ENCODE results near the gene NCOA1.
"Not testable (repeated sequence)": the region's sequence is repeated elsewhere in the genome, so short reads cannot be mapped to it uniquely, and the experiment has no call there.

Gene NCOA1

GRCh38 chr2:24586955-24587354 lies 95.9 kb downstream of the NCOA1 start:
- WGBS, 2 experiments: 69 to 98% methylated on average over 1 to 3 of the region's 3 CpGs
- H3K27ac ChIP-seq (ENCODE audit: insufficient read depth, low read depth, low read length, poor library complexity, severe bottlenecking): no peak overlapping the region
- H3K36me3 ChIP-seq (ENCODE audit: control insufficient read depth, insufficient read depth, low read length): no peaks in the 10 kb centered on the region
- no peak overlapping the region for H3K4me3 ChIP-seq (ENCODE audit: insufficient read depth, low read depth, low read length)
- no peaks in the 10 kb centered on the region for H3K9me3 ChIP-seq (ENCODE audit: control insufficient read depth, low read length)
- H3K27me3 ChIP-seq (ENCODE audit: control insufficient read depth, insufficient read depth, low read length, poor library complexity, severe bottlenecking): no peaks in the 10 kb centered on the region
- no peaks in the 10 kb centered on the region for H3K4me1 ChIP-seq (ENCODE audit: control insufficient read depth, insufficient read depth, low read length)

DNA sequence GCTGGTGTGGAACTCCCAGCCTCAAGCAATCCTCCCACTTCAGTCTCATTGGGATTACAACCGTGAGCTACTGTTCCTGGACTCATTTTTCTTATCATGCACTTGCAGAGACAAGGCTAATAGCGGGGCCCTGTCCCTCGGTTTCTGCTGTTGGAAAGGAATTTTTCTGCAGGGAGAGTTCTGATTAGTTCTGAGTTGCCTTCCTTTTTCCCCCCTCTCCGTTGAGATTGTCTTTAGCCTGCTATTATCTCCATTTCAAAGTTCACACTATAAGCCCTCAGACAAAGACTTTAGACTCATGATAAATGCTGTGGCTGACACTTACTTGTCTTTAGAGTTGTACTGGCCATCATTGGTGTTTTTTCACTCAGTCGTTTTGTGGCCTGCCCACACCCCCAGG lies 97.2 kb downstream of the NCOA1 start:
- Histone ChIP-seq H3K4me3 (ENCODE audit: insufficient read depth, low read depth, low read length) (no peak overlapping the region), H3K27ac (ENCODE audit: insufficient read depth, low read depth, low read length, poor library complexity, severe bottlenecking) (no peak overlapping the region), H3K9me3 (ENCODE audit: control insufficient read depth, low read length) (no peaks in the 10 kb centered on the region), H3K4me1 (ENCODE audit: control insufficient read depth, insufficient read depth, low read length) (no peaks in the 10 kb centered on the region), H3K36me3 (ENCODE audit: control insufficient read depth, insufficient read depth, low read length) (no peaks in the 10 kb centered on the region), H3K27me3 (ENCODE audit: control insufficient read depth, insufficient read depth, low read length, poor library complexity, severe bottlenecking) (no peaks in the 10 kb centered on the region)
- 89 to 92% methylated on average over 5 of the region's 5 CpGs for WGBS, 2 experiments

DNA sequence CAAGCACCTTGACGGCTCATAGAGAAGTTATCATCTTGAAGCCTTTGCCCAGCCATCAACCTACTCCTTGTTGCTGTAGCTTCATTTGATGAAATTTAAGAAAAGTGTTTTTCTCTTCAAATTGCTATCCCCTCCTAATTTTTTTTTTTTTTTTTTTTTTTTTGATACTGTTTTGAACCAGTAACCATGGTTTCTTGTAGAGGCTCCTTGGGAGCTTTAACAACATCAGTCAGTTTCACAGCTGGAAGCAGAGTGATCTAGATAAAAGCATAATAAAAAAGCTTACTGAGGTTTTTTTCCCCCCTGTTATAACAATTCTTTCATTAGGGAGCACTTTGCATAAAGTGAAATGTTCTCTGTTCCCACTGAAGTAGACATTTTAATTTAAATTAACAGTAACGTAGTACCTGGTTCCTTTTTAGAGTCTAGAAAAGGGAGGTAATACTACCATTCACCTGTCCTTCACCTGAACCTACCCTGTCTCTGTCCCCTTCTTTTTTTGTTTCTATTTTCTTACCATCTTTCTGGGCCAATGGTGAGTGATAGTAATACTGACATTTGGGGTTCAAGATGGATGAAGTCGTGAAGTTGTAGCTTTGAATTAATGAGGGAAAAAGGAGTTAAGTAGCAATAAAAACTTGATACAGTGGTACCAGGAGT lies 101.5 kb downstream of the NCOA1 start:
- H3K4me3 ChIP-seq (ENCODE audit: insufficient read depth, low read depth, low read length): no peak overlapping the region
- H3K9me3 ChIP-seq (ENCODE audit: control insufficient read depth, low read length): no peaks in the 10 kb centered on the region
- H3K4me1 ChIP-seq (ENCODE audit: control insufficient read depth, insufficient read depth, low read length): no peaks in the 10 kb centered on the region
- no peaks in the 10 kb centered on the region for H3K36me3 ChIP-seq (ENCODE audit: control insufficient read depth, insufficient read depth, low read length)
- H3K27me3 ChIP-seq (ENCODE audit: control insufficient read depth, insufficient read depth, low read length, poor library complexity, severe bottlenecking): no peaks in the 10 kb centered on the region
- 80 to 93% methylated on average over 2 to 3 of the region's 3 CpGs for WGBS, 2 experiments
- H3K27ac ChIP-seq (ENCODE audit: insufficient read depth, low read depth, low read length, poor library complexity, severe bottlenecking): no peak overlapping the region

DNA sequence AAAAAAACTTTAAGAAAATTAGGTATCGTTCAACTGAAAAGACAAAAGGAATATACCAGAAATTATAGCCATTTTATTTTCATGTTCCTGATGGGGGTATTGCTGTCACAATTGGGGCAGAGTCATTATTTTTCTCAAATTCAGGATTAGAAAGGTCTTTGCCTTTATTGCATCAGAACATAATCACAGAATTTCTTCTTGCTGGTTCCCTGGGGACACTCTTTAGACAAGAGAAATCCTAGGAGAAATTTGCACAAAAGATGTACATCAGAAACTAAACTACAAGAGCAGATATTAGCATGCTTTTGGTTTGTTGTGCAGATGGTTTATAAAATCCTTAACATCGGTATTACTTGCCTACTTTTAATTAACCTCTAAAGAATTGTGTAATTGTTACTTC lies 103.2 kb downstream of the NCOA1 start:
- Histone ChIP-seq H3K27me3 (ENCODE audit: control insufficient read depth, insufficient read depth, low read length, poor library complexity, severe bottlenecking) (no peaks in the 10 kb centered on the region), H3K4me3 (ENCODE audit: insufficient read depth, low read depth, low read length) (no peak overlapping the region), H3K27ac (ENCODE audit: insufficient read depth, low read depth, low read length, poor library complexity, severe bottlenecking) (no peak overlapping the region), H3K9me3 (ENCODE audit: control insufficient read depth, low read length) (no peaks in the 10 kb centered on the region), H3K4me1 (ENCODE audit: control insufficient read depth, insufficient read depth, low read length) (no peaks in the 10 kb centered on the region), H3K36me3 (ENCODE audit: control insufficient read depth, insufficient read depth, low read length) (no peaks in the 10 kb centered on the region)
- 93% methylated on average over 2 of the region's 2 CpGs; no CpG with 5 or more reads in 1 of the 2 experiments for WGBS, 2 experiments

DNA sequence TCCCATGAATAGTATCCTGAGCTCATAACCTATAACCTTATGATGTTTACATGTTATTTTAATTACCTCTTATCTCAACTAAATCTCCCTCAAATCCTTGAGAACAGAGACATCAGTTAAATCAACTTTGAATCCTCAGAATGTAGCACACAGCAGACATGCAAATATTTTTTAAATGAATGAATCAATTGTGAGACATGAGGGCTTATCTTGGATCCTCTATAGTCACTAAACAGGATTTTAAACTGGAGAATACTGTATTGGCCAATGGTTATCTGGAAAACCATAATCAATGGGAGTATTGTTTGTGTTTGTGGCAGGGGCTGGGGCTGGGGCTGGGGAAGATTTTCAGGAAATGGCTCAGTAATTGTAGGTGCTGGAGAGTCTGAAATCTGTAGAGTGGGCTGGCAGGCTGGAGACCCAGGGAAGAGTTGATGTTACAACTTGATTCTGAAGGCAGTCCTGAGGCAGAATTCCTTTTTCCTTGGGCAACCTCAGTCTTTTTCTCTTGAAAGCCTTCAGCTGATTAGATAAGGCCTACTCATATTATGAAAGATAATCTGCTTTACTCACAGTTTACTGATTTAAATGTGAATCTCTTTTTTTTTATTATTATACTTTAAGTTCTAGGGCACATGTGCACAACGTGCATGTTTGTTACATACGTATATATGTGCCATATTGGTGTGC lies 106.3 kb downstream of the NCOA1 start:
- H3K9me3 ChIP-seq (ENCODE audit: control insufficient read depth, low read length): no peaks in the 10 kb centered on the region
- H3K4me3 ChIP-seq (ENCODE audit: insufficient read depth, low read depth, low read length): no peak overlapping the region
- H3K4me1 ChIP-seq (ENCODE audit: control insufficient read depth, insufficient read depth, low read length): no peaks in the 10 kb centered on the region
- no peaks in the 10 kb centered on the region for H3K36me3 ChIP-seq (ENCODE audit: control insufficient read depth, insufficient read depth, low read length)
- H3K27ac ChIP-seq (ENCODE audit: insufficient read depth, low read depth, low read length, poor library complexity, severe bottlenecking): no peak overlapping the region
- no peaks in the 10 kb centered on the region for H3K27me3 ChIP-seq (ENCODE audit: control insufficient read depth, insufficient read depth, low read length, poor library complexity, severe bottlenecking)
- WGBS, 2 experiments: 90 to 100% methylated on average over 2 of the region's 2 CpGs

DNA sequence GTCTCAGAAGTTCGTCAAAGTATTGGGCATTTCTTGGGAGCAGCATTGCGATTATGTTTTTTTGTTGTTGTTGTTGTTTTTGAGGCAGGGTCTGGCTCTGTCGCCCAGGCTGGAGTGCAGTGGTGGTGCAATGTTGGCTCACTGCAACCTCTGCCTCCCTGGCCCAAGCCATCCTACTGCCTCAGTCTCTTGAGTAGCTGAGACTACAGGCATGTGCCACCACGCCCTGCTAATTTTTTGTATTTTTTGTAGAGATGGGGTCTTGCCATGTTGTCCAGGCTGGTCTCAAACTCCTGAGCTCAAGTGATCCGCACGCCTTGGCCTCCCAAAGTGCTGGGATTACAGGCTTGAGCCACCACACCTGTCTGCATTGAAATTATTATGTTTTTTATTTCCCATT lies 109.1 kb downstream of the NCOA1 start:
- H3K9me3 ChIP-seq (ENCODE audit: control insufficient read depth, low read length); H3K27me3 ChIP-seq (ENCODE audit: control insufficient read depth, insufficient read depth, low read length, poor library complexity, severe bottlenecking); H3K27ac ChIP-seq (ENCODE audit: insufficient read depth, low read depth, low read length, poor library complexity, severe bottlenecking); H3K36me3 ChIP-seq (ENCODE audit: control insufficient read depth, insufficient read depth, low read length); H3K4me1 ChIP-seq (ENCODE audit: control insufficient read depth, insufficient read depth, low read length); H3K4me3 ChIP-seq (ENCODE audit: insufficient read depth, low read depth, low read length): not testable (repeated sequence)
- WGBS, 2 experiments: 94 to 96% methylated on average over 6 of the region's 6 CpGs

DNA sequence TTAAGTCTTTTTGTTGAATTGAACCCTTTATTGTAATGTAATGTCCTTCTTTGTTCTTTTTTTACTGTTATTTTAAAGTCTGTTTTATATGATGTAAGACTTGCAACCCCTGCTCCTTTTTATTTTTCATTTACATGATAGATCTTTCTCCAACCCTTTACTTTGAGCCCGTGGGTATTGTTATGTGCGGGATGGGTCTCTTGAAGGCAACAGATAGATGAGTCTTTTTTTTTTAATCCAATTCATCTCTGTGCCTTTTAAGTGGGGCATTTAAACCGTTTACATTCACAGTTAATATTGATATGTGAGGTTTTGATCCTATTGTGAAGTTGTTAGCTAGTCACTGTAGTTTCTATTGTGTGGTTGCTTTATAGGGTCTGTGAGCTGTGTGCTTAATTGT lies 120.6 kb downstream of the NCOA1 start:
- H3K9me3 ChIP-seq (ENCODE audit: control insufficient read depth, low read length): no peaks in the 10 kb centered on the region
- H3K27ac ChIP-seq (ENCODE audit: insufficient read depth, low read depth, low read length, poor library complexity, severe bottlenecking): no peak overlapping the region
- H3K4me1 ChIP-seq (ENCODE audit: control insufficient read depth, insufficient read depth, low read length): no peaks in the 10 kb centered on the region
- H3K27me3 ChIP-seq (ENCODE audit: control insufficient read depth, insufficient read depth, low read length, poor library complexity, severe bottlenecking): no peaks in the 10 kb centered on the region
- H3K36me3 ChIP-seq (ENCODE audit: control insufficient read depth, insufficient read depth, low read length): no peaks in the 10 kb centered on the region
- 70 to 82% methylated on average over 1 to 2 of the region's 3 CpGs for WGBS, 2 experiments
- H3K4me3 ChIP-seq (ENCODE audit: insufficient read depth, low read depth, low read length): no peak overlapping the region

- Histone ChIP-seq H3K4me3 (ENCODE audit: insufficient read depth, low read depth, low read length) (no peak overlapping the region), H3K4me1 (ENCODE audit: control insufficient read depth, insufficient read depth, low read length) (no peaks in the 10 kb centered on the region), H3K27me3 (ENCODE audit: control insufficient read depth, insufficient read depth, low read length, poor library complexity, severe bottlenecking) (no peaks in the 10 kb centered on the region), H3K36me3 (ENCODE audit: control insufficient read depth, insufficient read depth, low read length) (no peaks in the 10 kb centered on the region), H3K9me3 (ENCODE audit: control insufficient read depth, low read length) (no peaks in the 10 kb centered on the region), H3K27ac (ENCODE audit: insufficient read depth, low read depth, low read length, poor library complexity, severe bottlenecking) (no peak overlapping the region)
- 67 to 69% methylated on average over 6 of the region's 6 CpGs for WGBS, 2 experiments
Observed at GRCh38 chr2:24613154-24613814, 122.2 kb downstream of the NCOA1 start.

DNA sequence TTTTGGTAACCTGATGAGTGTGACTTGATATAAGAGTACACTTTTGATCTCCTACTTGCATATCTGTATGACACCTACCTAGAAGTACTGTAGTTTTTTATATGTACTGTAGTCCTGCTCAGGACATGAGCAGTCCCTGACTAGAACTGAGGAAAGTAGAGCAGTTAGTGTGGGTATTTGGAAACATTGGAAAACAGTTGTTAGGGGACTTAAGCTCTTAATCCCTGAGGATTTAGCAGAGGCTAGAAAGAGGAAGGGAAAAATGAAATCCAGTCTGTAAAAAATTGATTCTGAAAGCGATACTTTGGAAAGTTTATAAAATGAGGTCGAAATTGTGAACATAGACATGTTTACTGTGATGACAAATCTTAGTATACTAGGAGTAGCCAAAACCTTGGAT lies 125.6 kb downstream of the NCOA1 start:
- Histone ChIP-seq H3K27ac (ENCODE audit: insufficient read depth, low read depth, low read length, poor library complexity, severe bottlenecking) (no peak overlapping the region), H3K27me3 (ENCODE audit: control insufficient read depth, insufficient read depth, low read length, poor library complexity, severe bottlenecking) (no peaks in the 10 kb centered on the region), H3K4me1 (ENCODE audit: control insufficient read depth, insufficient read depth, low read length) (no peaks in the 10 kb centered on the region), H3K4me3 (ENCODE audit: insufficient read depth, low read depth, low read length) (no peak overlapping the region), H3K9me3 (ENCODE audit: control insufficient read depth, low read length) (no peaks in the 10 kb centered on the region), H3K36me3 (ENCODE audit: control insufficient read depth, insufficient read depth, low read length) (no peaks in the 10 kb centered on the region)
- WGBS, 2 experiments: 92 to 98% methylated on average over 2 of the region's 2 CpGs

DNA sequence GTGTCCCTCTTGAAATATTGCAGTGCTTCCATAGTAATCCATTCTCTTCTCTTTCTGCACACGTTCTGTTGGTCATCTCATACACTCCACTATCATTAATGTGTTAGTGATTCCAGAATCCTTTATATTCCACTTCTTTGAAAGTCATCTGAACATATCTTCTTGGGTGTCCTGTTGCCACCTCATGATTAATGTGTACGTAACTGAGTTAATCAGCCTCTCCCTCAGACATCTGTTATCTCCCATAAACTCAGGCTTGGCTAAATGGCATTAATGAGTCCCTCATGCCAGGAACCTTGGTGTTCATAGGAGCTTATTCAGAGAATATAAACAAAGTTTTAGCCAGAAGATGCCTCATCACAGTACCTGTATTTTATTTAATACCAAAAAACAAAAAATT lies 126.4 kb downstream of the NCOA1 start:
- 93 to 97% methylated on average over 2 of the region's 2 CpGs for WGBS, 2 experiments
- Histone ChIP-seq H3K4me3 (ENCODE audit: insufficient read depth, low read depth, low read length) (no peak overlapping the region), H3K36me3 (ENCODE audit: control insufficient read depth, insufficient read depth, low read length) (no peaks in the 10 kb centered on the region), H3K27ac (ENCODE audit: insufficient read depth, low read depth, low read length, poor library complexity, severe bottlenecking) (no peak overlapping the region), H3K9me3 (ENCODE audit: control insufficient read depth, low read length) (no peaks in the 10 kb centered on the region), H3K27me3 (ENCODE audit: control insufficient read depth, insufficient read depth, low read length, poor library complexity, severe bottlenecking) (no peaks in the 10 kb centered on the region), H3K4me1 (ENCODE audit: control insufficient read depth, insufficient read depth, low read length) (no peaks in the 10 kb centered on the region)

Measured in ectodermal cell (in vitro differentiated cells).